RWPE2 (cell line): Measurements from ENCODE around the gene KDM5B.

Experiments
- ATAC-seq: fragments of 200-7000 bp; cut with Tn5 transposase; 3 replicates; pipeline ENCODE4 v1.9.1; 2021; ENCODE audit warnings: low read depth
- DNase-seq: peaks from one replicate; pipeline ENCODE4 v3.0.0-alpha.2; 2020; ENCODE audit warnings: low spot score
- H3K27ac ChIP-seq: fragments of 450-650 bp; 2 replicates; pipeline ENCODE4 v1.5.1; 2017; ENCODE audit warnings: mild to moderate bottlenecking; ENCODE audit not compliant: poor library complexity, severe bottlenecking
- H3K27me3 ChIP-seq: fragments of 250-450 bp; sonication (Bioruptor Pico); 2 replicates; pipeline ENCODE4 v1.5.1; 2021; ENCODE audit warnings: mild to moderate bottlenecking, moderate library complexity; ENCODE audit not compliant: insufficient read depth, poor library complexity, severe bottlenecking
- H3K36me3 ChIP-seq: fragments of 250-450 bp; sonication (Bioruptor Pico); 2 replicates; pipeline ENCODE4 v1.5.1; 2020; ENCODE audit warnings: low read depth, mild to moderate bottlenecking, moderate library complexity
- H3K4me1 ChIP-seq: fragments of 250-450 bp; sonication (Bioruptor Pico); 2 replicates; pipeline ENCODE4 v1.5.1; 2021; ENCODE audit warnings: mild to moderate bottlenecking, moderate library complexity; ENCODE audit not compliant: insufficient read depth, poor library complexity, severe bottlenecking
- H3K4me3 ChIP-seq: fragments of 250-450 bp; sonication (Bioruptor Pico); 2 replicates; pipeline ENCODE4 v1.5.1; 2021; ENCODE audit warnings: mild to moderate bottlenecking, moderate library complexity; ENCODE audit not compliant: severe bottlenecking
- H3K9me3 ChIP-seq: fragments of 250-450 bp; sonication (Bioruptor Pico); 2 replicates; pipeline ENCODE4 v1.5.1; 2021; ENCODE audit warnings: mild to moderate bottlenecking, moderate library complexity; ENCODE audit not compliant: severe bottlenecking
- TF ChIP-seq, protein P1 (sequence below): fragments of 450-650 bp; IDR thresholded peaks from one replicate; pipeline ENCODE4 v1.5.1; 2017; ENCODE audit warnings: mild to moderate bottlenecking, moderate library complexity; ENCODE audit not compliant: poor library complexity, severe bottlenecking

KDM5B gene

GRCh38 chr1:202682477-202682876, 125.7 kb downstream of the KDM5B start:
- no peak overlapping the region for H3K4me3 ChIP-seq
- peaks cover 1% of the 10 kb centered on the region for H3K9me3 ChIP-seq
- DNase-seq (peak; percentile 27), ATAC-seq (no peak)
- H3K4me1 ChIP-seq, result no peaks in the 10 kb centered on the region
- H3K27ac ChIP-seq, result no peak overlapping the region
- TF ChIP-seq, protein P1, sequence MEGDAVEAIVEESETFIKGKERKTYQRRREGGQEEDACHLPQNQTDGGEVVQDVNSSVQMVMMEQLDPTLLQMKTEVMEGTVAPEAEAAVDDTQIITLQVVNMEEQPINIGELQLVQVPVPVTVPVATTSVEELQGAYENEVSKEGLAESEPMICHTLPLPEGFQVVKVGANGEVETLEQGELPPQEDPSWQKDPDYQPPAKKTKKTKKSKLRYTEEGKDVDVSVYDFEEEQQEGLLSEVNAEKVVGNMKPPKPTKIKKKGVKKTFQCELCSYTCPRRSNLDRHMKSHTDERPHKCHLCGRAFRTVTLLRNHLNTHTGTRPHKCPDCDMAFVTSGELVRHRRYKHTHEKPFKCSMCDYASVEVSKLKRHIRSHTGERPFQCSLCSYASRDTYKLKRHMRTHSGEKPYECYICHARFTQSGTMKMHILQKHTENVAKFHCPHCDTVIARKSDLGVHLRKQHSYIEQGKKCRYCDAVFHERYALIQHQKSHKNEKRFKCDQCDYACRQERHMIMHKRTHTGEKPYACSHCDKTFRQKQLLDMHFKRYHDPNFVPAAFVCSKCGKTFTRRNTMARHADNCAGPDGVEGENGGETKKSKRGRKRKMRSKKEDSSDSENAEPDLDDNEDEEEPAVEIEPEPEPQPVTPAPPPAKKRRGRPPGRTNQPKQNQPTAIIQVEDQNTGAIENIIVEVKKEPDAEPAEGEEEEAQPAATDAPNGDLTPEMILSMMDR, result no peak
- H3K27me3 ChIP-seq, result peaks cover 10% of the 10 kb centered on the region
- H3K36me3 ChIP-seq, result no peaks in the 10 kb centered on the region

DNA sequence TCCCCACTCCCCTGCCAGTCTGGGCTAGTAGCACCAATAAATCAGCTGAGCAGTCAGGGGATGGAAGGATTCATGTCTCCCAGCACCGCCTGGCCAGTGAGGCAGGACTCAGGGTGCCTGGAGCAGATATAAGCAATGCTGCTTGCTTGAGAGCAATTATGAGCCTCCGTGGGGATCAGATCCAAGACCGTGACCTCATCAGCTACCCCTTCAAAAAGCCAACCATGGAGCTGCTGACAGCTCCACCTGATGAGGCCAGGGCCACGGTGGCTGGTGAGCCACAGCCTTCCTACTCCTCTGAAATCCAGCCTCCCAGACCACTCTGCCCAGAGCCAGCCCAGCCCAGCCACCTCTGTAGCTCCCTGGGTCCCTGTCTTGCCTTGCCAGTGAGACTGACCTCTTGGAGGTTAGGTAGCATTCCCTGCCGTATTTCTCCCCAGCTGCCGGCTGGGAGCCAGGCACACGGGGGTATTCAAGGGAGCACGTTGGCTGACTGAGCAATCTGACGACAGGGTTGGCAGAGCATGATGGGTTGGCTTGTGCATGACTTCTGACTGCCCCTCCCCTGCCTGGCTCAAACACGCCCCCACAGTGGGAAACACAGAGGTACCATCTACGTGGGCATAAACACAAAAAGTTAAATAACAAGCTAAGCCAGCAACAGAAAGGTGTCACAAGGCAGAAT, 126.3 kb downstream of the KDM5B start:
- H3K36me3 ChIP-seq, result no peaks in the 10 kb centered on the region
- H3K9me3 ChIP-seq, result peaks cover 3% of the 10 kb centered on the region
- TF ChIP-seq, protein P1, result no peak
- no peak overlapping the region for H3K27ac ChIP-seq
- H3K4me3 ChIP-seq, result no peak overlapping the region
- ATAC-seq (no peak), DNase-seq (peak; percentile 5)
- peaks cover 6% of the 10 kb centered on the region for H3K27me3 ChIP-seq
- no peaks in the 10 kb centered on the region for H3K4me1 ChIP-seq

- Histone ChIP-seq H3K27me3 (peaks cover 4% of the 10 kb centered on the region), H3K4me3 (no peak overlapping the region), H3K36me3 (no peaks in the 10 kb centered on the region), H3K4me1 (no peaks in the 10 kb centered on the region), H3K27ac (no peak overlapping the region), H3K9me3 (peaks cover 3% of the 10 kb centered on the region)
- TF ChIP-seq, protein P1, result no peak
- 0 out of 3 replicates have a peak, but pooled peaks have one; percentile 25 for ATAC-seq
- DNase-seq, result peak; percentile 38
Measured at GRCh38 chr1:202680586-202681352, 127.5 kb downstream of the KDM5B start.

DNA sequence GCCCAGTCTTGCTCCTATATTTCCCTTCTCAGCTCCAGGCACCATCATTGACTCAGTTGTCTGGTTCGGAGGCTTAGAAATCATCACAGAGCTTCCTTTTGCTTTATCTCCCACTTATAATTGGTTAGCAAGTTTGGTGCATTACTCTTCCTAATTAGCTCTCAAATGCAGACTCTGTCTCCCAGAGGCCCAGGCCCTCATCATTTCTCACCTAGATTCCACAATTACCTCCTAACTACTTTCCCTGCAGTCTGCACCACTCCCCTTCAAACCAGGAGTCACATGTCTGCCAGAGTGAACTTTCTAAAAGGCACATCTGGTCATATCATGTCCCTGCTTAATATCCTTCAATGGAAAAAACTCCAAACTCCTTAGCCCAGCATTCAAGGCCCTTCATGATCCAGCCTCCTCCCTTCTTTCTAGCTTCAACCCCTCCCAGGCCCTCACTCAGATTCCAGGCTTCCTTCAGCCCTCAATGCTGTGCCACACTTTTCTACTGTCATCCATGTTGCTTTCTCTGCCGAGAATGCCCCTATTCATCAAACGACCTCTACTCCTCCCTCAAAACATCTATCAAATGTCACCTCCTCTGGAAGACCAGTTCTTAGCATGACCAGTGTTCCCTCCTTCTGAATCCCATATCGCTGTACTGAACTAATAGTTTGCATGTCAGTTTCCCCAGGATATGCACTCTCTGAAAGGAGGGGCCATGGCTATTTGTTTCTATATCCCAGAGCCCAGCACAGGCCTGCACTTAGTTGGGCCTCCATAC, 128.6 kb downstream of the KDM5B start:
- TF ChIP-seq, protein P1, result no peak
- Histone ChIP-seq H3K36me3 (no peaks in the 10 kb centered on the region), H3K9me3 (peaks cover 3% of the 10 kb centered on the region), H3K27me3 (peaks cover 4% of the 10 kb centered on the region), H3K27ac (no peak overlapping the region), H3K4me3 (no peak overlapping the region), H3K4me1 (no peaks in the 10 kb centered on the region)
- no peak for DNase-seq
- no peak for ATAC-seq
